Activated T-helper 1 cell treated with anti-CD3 and anti-CD28 coated beads, Interleukin-12 subunit alpha, Interleukin-12 subunit beta, Interleukin-2, Interleukin-4 antibody, amounts not matched to agents 30 ng/mL and 10 ng/mL and 1 ng/mL, durations not matched to agents 14 hours and 24 hours and 36 hours (primary cell): ENCODE measurements around the gene HES7. TPM values are rescaled to one million over a fixed set of nuclear protein-coding genes. Genes with fewer than 3 reads are reported as not detected.

Experiments used
- DNase-seq: peaks from one replicate; pipeline ENCODE4 v3.0.0; 2021; ENCODE audit warnings: low spot score
- H3K27ac Mint-ChIP-seq: one replicate; pipeline ENCODE4 v1.8.0; 2021; ENCODE audit warnings: mild to moderate bottlenecking, mixed read lengths
- H3K27me3 Mint-ChIP-seq: one replicate; pipeline ENCODE4 v1.8.0; 2022; ENCODE audit warnings: mild to moderate bottlenecking, moderate library complexity, mixed read lengths; ENCODE audit not compliant: insufficient read depth
- H3K36me3 Mint-ChIP-seq: one replicate; pipeline ENCODE4 v1.8.0; 2021; ENCODE audit warnings: low read depth, mixed read lengths
- H3K4me1 Mint-ChIP-seq: one replicate; pipeline ENCODE4 v1.8.0; 2021; ENCODE audit warnings: low read depth, mixed read lengths
- H3K4me3 Mint-ChIP-seq: one replicate; pipeline ENCODE4 v1.8.0; 2021; ENCODE audit warnings: mild to moderate bottlenecking, moderate library complexity, mixed read lengths
- H3K9me3 Mint-ChIP-seq: one replicate; pipeline ENCODE4 v1.8.0; 2021; ENCODE audit warnings: mixed read lengths
- intact Hi-C: fragments of 100-400 bp; cut with micrococcal nuclease; formaldehyde crosslinking; loops from one replicate; pipeline ENCODE4 v1.15.1; 2024
- total RNA-seq: library from RNA; stranded (reverse); gene quantifications from 2 replicates; pipeline ENCODE4 v1.2.3, GENCODE V29; 2022

HES7 gene
- total RNA-seq, 1 donor from 2014 or later: 1.8 TPM

GRCh38 chr17:8075081-8075480, 48.8 kb downstream of the HES7 start:
- Mint-ChIP-seq H3K27me3 (peaks cover 46% of the 10 kb centered on the region), H3K27ac (no peak overlapping the region), H3K4me1 (peaks cover 25% of the 10 kb centered on the region), H3K4me3 (no peak overlapping the region), H3K36me3 (no peaks in the 10 kb centered on the region), H3K9me3 (no peaks in the 10 kb centered on the region)
- intact Hi-C loops: no loop called here
- DNase-seq: no peak

GRCh38 chr17:8074554-8074953, 49.4 kb downstream of the HES7 start:
- Mint-ChIP-seq H3K36me3 (no peaks in the 10 kb centered on the region), H3K4me1 (peaks cover 22% of the 10 kb centered on the region), H3K27ac (no peak overlapping the region), H3K4me3 (no peak overlapping the region), H3K9me3 (no peaks in the 10 kb centered on the region), H3K27me3 (peaks cover 46% of the 10 kb centered on the region)
- intact Hi-C loops: no loop called here
- no peak for DNase-seq

GRCh38 chr17:8073627-8074484, 50.0 kb downstream of the HES7 start:
- Mint-ChIP-seq H3K4me1 (peaks cover 22% of the 10 kb centered on the region), H3K27ac (peak overlapping the region; percentile 57), H3K27me3 (peaks cover 43% of the 10 kb centered on the region), H3K9me3 (no peaks in the 10 kb centered on the region), H3K36me3 (no peaks in the 10 kb centered on the region), H3K4me3 (peak overlapping the region; percentile 72)
- intact Hi-C loops: loop anchor here (1.0 to 2.0 kb wide), 3 partner anchors 14 to 44 kb away; partner anchors contain the start of gene ALOXE3
- DNase-seq: peak; percentile 75

- Mint-ChIP-seq H3K9me3 (no peaks in the 10 kb centered on the region), H3K4me1 (peaks cover 22% of the 10 kb centered on the region), H3K27ac (peak overlapping the region; percentile 19), H3K4me3 (peak overlapping the region; percentile 70), H3K27me3 (peaks cover 43% of the 10 kb centered on the region), H3K36me3 (no peaks in the 10 kb centered on the region)
- DNase-seq: no peak
- intact Hi-C loops: loop anchor here (1.0 to 2.0 kb wide), 3 partner anchors 13 to 45 kb away; partner anchors contain the start of gene ALOXE3
Observed at GRCh38 chr17:8072729-8073461, 51.0 kb downstream of the HES7 start.

GRCh38 chr17:8072341-8072728, 51.6 kb downstream of the HES7 start:
- no peaks in the 10 kb centered on the region for H3K9me3 Mint-ChIP-seq
- no peaks in the 10 kb centered on the region for H3K36me3 Mint-ChIP-seq

GRCh38 chr17:8071496-8071895, 52.4 kb downstream of the HES7 start:
- no peaks in the 10 kb centered on the region for H3K9me3 Mint-ChIP-seq
- DNase-seq: no peak
- H3K4me1 Mint-ChIP-seq: peaks cover 22% of the 10 kb centered on the region
- no peak overlapping the region for H3K27ac Mint-ChIP-seq
- H3K27me3 Mint-ChIP-seq: peaks cover 45% of the 10 kb centered on the region
- intact Hi-C loops: no loop called here
- no peak overlapping the region for H3K4me3 Mint-ChIP-seq
- H3K36me3 Mint-ChIP-seq: no peaks in the 10 kb centered on the region

More at GRCh38 chr17:8072341-8072728, 51.6 kb downstream of the HES7 start:
- intact Hi-C loops: loop anchor here (2.0 kb wide), 1 partner anchor 16 kb away; no protein-coding TSS in a partner anchor
- H3K4me3 Mint-ChIP-seq: peak overlapping the region; percentile 70
- peak overlapping the region; percentile 19 for H3K27ac Mint-ChIP-seq
- peaks cover 22% of the 10 kb centered on the region for H3K4me1 Mint-ChIP-seq
- peaks cover 42% of the 10 kb centered on the region for H3K27me3 Mint-ChIP-seq
- DNase-seq: no peak

Other genes with a start within 250 kb of the HES7 start
- 125 and 133 TPM in 2 replicates for gene CHD3, start 235.3 kb downstream of the HES7 start, total RNA-seq
- gene RNF227, start 207.8 kb downstream of the HES7 start, total RNA-seq: 6.2 and 6.3 TPM in 2 replicates
- 9.9 and 10.8 TPM in 2 replicates for gene KCNAB3, start 194.2 kb downstream of the HES7 start, total RNA-seq
- gene TRAPPC1, start 192.2 kb downstream of the HES7 start, total RNA-seq: 153 and 162 TPM in 2 replicates
- gene CNTROB, start 191.9 kb downstream of the HES7 start, total RNA-seq: 53.5 and 54.7 TPM in 2 replicates
- gene GUCY2D, start 121.5 kb downstream of the HES7 start, total RNA-seq: not detected in 2 replicates
- not detected in 2 replicates for gene ALOX15B, start 85.0 kb downstream of the HES7 start, total RNA-seq
- gene ALOX12B, start 36.4 kb downstream of the HES7 start, total RNA-seq: 0.51 and 0.78 TPM in 2 replicates
- gene ALOXE3, start 5.6 kb downstream of the HES7 start, total RNA-seq: 0.10 TPM in 1 of 2 replicates, not detected in the other
- 36.9 and 37.4 TPM in 2 replicates for gene PER1, start 28.3 kb upstream of the HES7 start, total RNA-seq
- 54.7 and 55.9 TPM in 2 replicates for gene VAMP2, start 38.8 kb upstream of the HES7 start, total RNA-seq
- 19.3 and 20.8 TPM in 2 replicates for gene TMEM107, start 52.3 kb upstream of the HES7 start, total RNA-seq
- 6.3 and 6.7 TPM in 2 replicates for gene BORCS6, start 66.1 kb upstream of the HES7 start, total RNA-seq
- 82.2 and 88.7 TPM in 2 replicates for gene AURKB, start 86.5 kb upstream of the HES7 start, total RNA-seq
- 68.5 and 76.3 TPM in 2 replicates for gene CTC1, start 124.0 kb upstream of the HES7 start, total RNA-seq
- gene PFAS, start 125.2 kb upstream of the HES7 start, total RNA-seq: 189 and 204 TPM in 2 replicates
- 52.9 and 57.9 TPM in 2 replicates for gene RANGRF, start 164.6 kb upstream of the HES7 start, total RNA-seq
- 5.3 and 5.5 TPM in 2 replicates for gene SLC25A35, start 171.3 kb upstream of the HES7 start, total RNA-seq
- gene ARHGEF15, start 186.1 kb upstream of the HES7 start, total RNA-seq: not detected in 2 replicates
- not detected in 2 replicates for gene ODF4, start 215.7 kb upstream of the HES7 start, total RNA-seq